ENCODE data around the gene KBTBD3. TPM values are rescaled to one million over a fixed set of nuclear protein-coding genes. Genes with fewer than 3 reads are reported as not detected.

KBTBD3 gene
- total and polyA plus RNA-seq, 2 of the 4 experiments (the other 2 are of a cell fraction): 1.6 to 1.7 TPM

GRCh38 chr11:106030609-106031008 lies 46.5 kb downstream of the KBTBD3 start:
- no peaks in the 10 kb centered on the region for H3K27me3 ChIP-seq (ENCODE audit: control insufficient read depth, insufficient read depth, low read length)
- no peaks in the 10 kb centered on the region for H3K79me1 ChIP-seq (ENCODE audit: low read depth in 1 of 2, low read length in 2 of 2)
- no peak overlapping the region for H3K4ac ChIP-seq (ENCODE audit: low read depth, low read length)
- POLR2A ChIA-PET (ENCODE audit: unreplicated experiment): interaction anchor here (0.6 kb wide), 1 partner anchor 30 kb away, joined by 3 read pairs; no protein-coding TSS in a partner anchor
- no peak overlapping the region for H4K91ac ChIP-seq (ENCODE audit: insufficient read depth, low read depth, low read length)
- H2AK5ac ChIP-seq (ENCODE audit: low read depth, low read length): no peak overlapping the region
- H3K9ac ChIP-seq (ENCODE audit: low read depth, low read length): no peak overlapping the region
- no peak overlapping the region for H4K8ac ChIP-seq (ENCODE audit: low read depth in 2 of 2, low read length in 2 of 2)
- no peaks in the 10 kb centered on the region for H4K20me1 ChIP-seq (ENCODE audit: insufficient read depth, low read length)
- no peak overlapping the region for H2BK120ac ChIP-seq (ENCODE audit: low read depth, low read length)
- no peak overlapping the region for H2AK9ac ChIP-seq (replicated peaks; ENCODE audit: low read depth, low read length, poor library complexity)
- no peak overlapping the region for H3K27ac ChIP-seq (ENCODE audit: insufficient read depth, low read length)
- no CpG with 5 or more reads among the region's 4 CpGs for WGBS, 2 experiments (ENCODE audit: extremely low coverage in 2 of 2, insufficient read length in 1 of 2)
- in situ Hi-C loops (cut with MboI; ENCODE audit: low sequenced_read_pairs) (no loop called here), intact Hi-C loops (cut with micrococcal nuclease) (no loop called here), dilution Hi-C loops (cut with HindIII; ENCODE audit: low sequenced_read_pairs, unreplicated experiment) (no loop called here)
- no peak overlapping the region for H3K18ac ChIP-seq (ENCODE audit: low read depth, low read length)
- no peaks in the 10 kb centered on the region for H3K36me3 ChIP-seq (ENCODE audit: control insufficient read depth, insufficient read depth, low read length)
- H3K4me2 ChIP-seq (ENCODE audit: low read depth, low read length): no peak overlapping the region
- H2BK5ac ChIP-seq (ENCODE audit: low read depth, low read length, poor library complexity, severe bottlenecking): no peak overlapping the region
- H3K4me3 ChIP-seq (ENCODE audit: insufficient read depth, low read depth, low read length): no peak overlapping the region
- no peaks in the 10 kb centered on the region for H3K9me3 ChIP-seq (ENCODE audit: control insufficient read depth, insufficient read depth, low read length)
- DNase-seq (no peak), ATAC-seq (ENCODE audit: low read depth) (no peak)
- no peak overlapping the region for H3K23ac ChIP-seq (ENCODE audit: low read depth, low read length)
- no peak overlapping the region for H2BK20ac ChIP-seq (ENCODE audit: low read depth, low read length)
- BruUV-seq (replicated peaks): no TSS peak
- no peak overlapping the region for H4K5ac ChIP-seq (ENCODE audit: low read depth, low read length)
- no peaks in the 10 kb centered on the region for H3K9me1 ChIP-seq (ENCODE audit: insufficient read depth, low read length)
- TF ChIP-seq ELK1 (IDR thresholded peaks at IDR 0.05; ENCODE audit: borderline replicate concordance, low read depth, low read length) (no peak), CHD1 (IDR thresholded peaks at IDR 0.05; ENCODE audit: low read depth, low read length) (no peak), RFX5 (IDR thresholded peaks at IDR 0.05; ENCODE audit: low read depth, low read length) (no peak), CTCF (conservative IDR thresholded peaks at IDR 0.05; ENCODE audit: low read depth, low read length) (no peak), MXI1 (IDR thresholded peaks at IDR 0.05; ENCODE audit: borderline replicate concordance, low read depth, low read length) (no peak), FOS (IDR thresholded peaks at IDR 0.05; ENCODE audit: low read depth, low read length) (no peak), USF2 (IDR thresholded peaks at IDR 0.05; ENCODE audit: low read depth, low read length) (no peak), RCOR1 (IDR thresholded peaks at IDR 0.05; ENCODE audit: insufficient replicate concordance, low read length) (no peak), MAZ (IDR thresholded peaks at IDR 0.05; ENCODE audit: borderline replicate concordance, low read depth, low read length) (no peak), BHLHE40 (IDR thresholded peaks at IDR 0.05; ENCODE audit: low read depth, low read length) (no peak), SMC3 (IDR thresholded peaks at IDR 0.05; ENCODE audit: low read depth, low read length) (no peak), CEBPB (IDR thresholded peaks at IDR 0.05; ENCODE audit: low read depth, low read length) (no peak), RAD21 (IDR thresholded peaks at IDR 0.05; ENCODE audit: low read length) (no peak), NFE2L2 (IDR thresholded peaks at IDR 0.05; ENCODE audit: low read depth, low read length) (no peak), MAFK (IDR thresholded peaks at IDR 0.05; ENCODE audit: low read depth, low read length) (no peak), POLR2A (IDR thresholded peaks at IDR 0.05; ENCODE audit: low read depth, low read length) (no peak)
- H3K4me1 ChIP-seq (ENCODE audit: control insufficient read depth, insufficient read depth, low read length): no peaks in the 10 kb centered on the region; the same call in 1 of the 2 replicates
- CTCF ChIA-PET: no interaction called here
- no peak overlapping the region for H2AFZ ChIP-seq (replicated peaks; ENCODE audit: low read length, poor library complexity)
- no peak overlapping the region for H3K14ac ChIP-seq (replicated peaks; ENCODE audit: low read depth, low read length)
- H3K56ac ChIP-seq (ENCODE audit: extremely low read depth, insufficient read depth, low read length): no peak overlapping the region
- no peak overlapping the region for H2BK15ac ChIP-seq (ENCODE audit: low read depth, low read length)

Data from IMR-90 (cell line).